ENCODE measurements around the gene GPX6. TPM values are rescaled to one million over a fixed set of nuclear protein-coding genes. Genes with fewer than 3 reads are reported as not detected.
"Not testable (repeated sequence)": the region's sequence is repeated elsewhere in the genome, so short reads cannot be mapped to it uniquely, and the experiment has no call there.

The GPX6 gene
- total and polyA plus RNA-seq, 11 donors = not detected

- intact Hi-C loops (cut with DNase I) = no loop called here
- no peaks in the 10 kb centered on the region for H3K4me1 ChIP-seq
- no peaks in the 10 kb centered on the region for H3K9me3 ChIP-seq
- H3K4me3 ChIP-seq = no peak overlapping the region
- H3K27me3 ChIP-seq = peaks cover 0 to 35% (median 7%) of the 10 kb centered on the region in 9 donors
- no peak overlapping the region for H3K27ac ChIP-seq
- ATAC-seq = no peak
- no peak for DNase-seq
- no peaks in the 10 kb centered on the region for H3K36me3 ChIP-seq
- no peak for TF ChIP-seq POLR2A (IDR thresholded peaks at IDR 0.05)
- TF ChIP-seq, protein P1, sequence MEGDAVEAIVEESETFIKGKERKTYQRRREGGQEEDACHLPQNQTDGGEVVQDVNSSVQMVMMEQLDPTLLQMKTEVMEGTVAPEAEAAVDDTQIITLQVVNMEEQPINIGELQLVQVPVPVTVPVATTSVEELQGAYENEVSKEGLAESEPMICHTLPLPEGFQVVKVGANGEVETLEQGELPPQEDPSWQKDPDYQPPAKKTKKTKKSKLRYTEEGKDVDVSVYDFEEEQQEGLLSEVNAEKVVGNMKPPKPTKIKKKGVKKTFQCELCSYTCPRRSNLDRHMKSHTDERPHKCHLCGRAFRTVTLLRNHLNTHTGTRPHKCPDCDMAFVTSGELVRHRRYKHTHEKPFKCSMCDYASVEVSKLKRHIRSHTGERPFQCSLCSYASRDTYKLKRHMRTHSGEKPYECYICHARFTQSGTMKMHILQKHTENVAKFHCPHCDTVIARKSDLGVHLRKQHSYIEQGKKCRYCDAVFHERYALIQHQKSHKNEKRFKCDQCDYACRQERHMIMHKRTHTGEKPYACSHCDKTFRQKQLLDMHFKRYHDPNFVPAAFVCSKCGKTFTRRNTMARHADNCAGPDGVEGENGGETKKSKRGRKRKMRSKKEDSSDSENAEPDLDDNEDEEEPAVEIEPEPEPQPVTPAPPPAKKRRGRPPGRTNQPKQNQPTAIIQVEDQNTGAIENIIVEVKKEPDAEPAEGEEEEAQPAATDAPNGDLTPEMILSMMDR (IDR thresholded peaks at IDR 0.05) = no peak
These were observed 7.1 kb upstream of the GPX6 start for GRCh38 chr6:28522594-28523240.

GRCh38 chr6:28517964-28518363 lies 2.4 kb upstream of the GPX6 start:
- intact Hi-C loops (cut with DNase I) = no loop called here
- peaks cover 0 to 26% (median 3%) of the 10 kb centered on the region in 9 donors for H3K27me3 ChIP-seq
- ATAC-seq (no peak), DNase-seq (no peak)
- WGBS, 4 donors = 72 to 84% (median 82%) methylated on average over 2 of the region's 2 CpGs
- TF ChIP-seq, protein P1 (IDR thresholded peaks at IDR 0.05) = no peak
- no peak overlapping the region for H3K4me3 ChIP-seq
- H3K9me3 ChIP-seq = no peaks in the 10 kb centered on the region
- no peak overlapping the region for H3K27ac ChIP-seq
- H3K36me3 ChIP-seq = no peaks in the 10 kb centered on the region
- H3K4me1 ChIP-seq = no peaks in the 10 kb centered on the region

- WGBS, 4 donors = 75 to 85% (median 81%) methylated on average over 8 of the region's 8 CpGs
- H3K4me3 ChIP-seq; DNase-seq; ATAC-seq; H3K36me3 ChIP-seq; H3K27ac ChIP-seq; intact Hi-C loops (cut with DNase I); H3K4me1 ChIP-seq; H3K9me3 ChIP-seq: not testable (repeated sequence)
- peaks cover 0 to 25% (median 3%) of the 10 kb centered on the region in 9 donors for H3K27me3 ChIP-seq
These were observed 3.2 kb downstream of the GPX6 start for GRCh38 chr6:28512387-28512786.

- Histone ChIP-seq H3K4me3 (no peak overlapping the region), H3K36me3 (no peaks in the 10 kb centered on the region), H3K27ac (no peak overlapping the region), H3K9me3 (no peaks in the 10 kb centered on the region), H3K27me3 (peaks cover 0 to 21% (median 3%) of the 10 kb centered on the region in 9 donors), H3K4me1 (no peaks in the 10 kb centered on the region)
- DNase-seq (peak in 1 of 5 donors; percentile 58), ATAC-seq (no peak)
- TF ChIP-seq POLR2A (IDR thresholded peaks at IDR 0.05) = no peak
- TF ChIP-seq, protein P1 (IDR thresholded peaks at IDR 0.05) = no peak
- intact Hi-C loops (cut with DNase I) = no loop called here
- WGBS, 4 donors = 94 to 96% (median 95%) methylated on average over 33 to 51 of the region's 51 CpGs
These were observed 3.8 kb downstream of the GPX6 start for GRCh38 chr6:28511628-28512300.
